OCI-LY1 (cell line): ENCODE data around the gene ATP6V1G2.

Experiments
- CTCF ChIP-seq: fragments of 200-600 bp; sonication (generic), shearing (Covaris generic); IDR thresholded peaks from 2 replicates; pipeline ENCODE4 v1.5.1; 2017; ENCODE audit warnings: mild to moderate bottlenecking, antibody characterized with exemption, low read length, moderate library complexity, mixed read lengths
- EZH2 ChIP-seq: fragments of 200-600 bp; sonication (generic), shearing (Covaris generic); IDR thresholded peaks from 2 replicates; pipeline ENCODE4 v1.8.0; 2017; ENCODE audit warnings: borderline replicate concordance, mixed run types, mild to moderate bottlenecking, antibody characterized with exemption, low read length, moderate library complexity, mixed read lengths

DNA sequence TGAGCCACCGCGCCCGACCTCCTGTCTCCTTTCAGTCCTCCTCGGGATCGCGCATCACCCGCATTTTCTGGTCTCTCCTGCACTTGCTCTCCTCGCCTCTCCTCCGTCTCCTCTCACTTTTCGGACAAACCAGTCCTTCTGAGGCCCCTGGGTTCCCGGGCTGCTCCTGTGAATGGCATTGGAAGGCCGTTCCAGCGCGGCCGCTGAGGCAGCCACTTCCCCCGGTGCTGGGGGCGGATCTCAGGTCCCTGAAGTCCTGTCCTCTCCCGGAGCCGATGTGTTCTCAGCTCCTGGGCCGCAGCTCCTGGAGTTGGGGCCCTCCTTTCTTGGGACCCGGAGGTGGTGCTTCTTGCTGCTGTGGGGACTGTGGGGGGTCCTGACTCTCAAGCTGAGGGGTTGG lies 47.7 kb downstream of the ATP6V1G2 start:
- TF ChIP-seq CTCF, result no peak
- TF ChIP-seq EZH2, result no peak
